MV-4-11 (cell line): Measurements from ENCODE around the gene GKN2.

ENCODE experiments used
- DNase-seq: peaks from one replicate; lab custom pipeline; 2025; lab: John Stamatoyannopoulos, UW

GKN2 gene, protein sequence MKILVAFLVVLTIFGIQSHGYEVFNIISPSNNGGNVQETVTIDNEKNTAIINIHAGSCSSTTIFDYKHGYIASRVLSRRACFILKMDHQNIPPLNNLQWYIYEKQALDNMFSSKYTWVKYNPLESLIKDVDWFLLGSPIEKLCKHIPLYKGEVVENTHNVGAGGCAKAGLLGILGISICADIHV

DNA sequence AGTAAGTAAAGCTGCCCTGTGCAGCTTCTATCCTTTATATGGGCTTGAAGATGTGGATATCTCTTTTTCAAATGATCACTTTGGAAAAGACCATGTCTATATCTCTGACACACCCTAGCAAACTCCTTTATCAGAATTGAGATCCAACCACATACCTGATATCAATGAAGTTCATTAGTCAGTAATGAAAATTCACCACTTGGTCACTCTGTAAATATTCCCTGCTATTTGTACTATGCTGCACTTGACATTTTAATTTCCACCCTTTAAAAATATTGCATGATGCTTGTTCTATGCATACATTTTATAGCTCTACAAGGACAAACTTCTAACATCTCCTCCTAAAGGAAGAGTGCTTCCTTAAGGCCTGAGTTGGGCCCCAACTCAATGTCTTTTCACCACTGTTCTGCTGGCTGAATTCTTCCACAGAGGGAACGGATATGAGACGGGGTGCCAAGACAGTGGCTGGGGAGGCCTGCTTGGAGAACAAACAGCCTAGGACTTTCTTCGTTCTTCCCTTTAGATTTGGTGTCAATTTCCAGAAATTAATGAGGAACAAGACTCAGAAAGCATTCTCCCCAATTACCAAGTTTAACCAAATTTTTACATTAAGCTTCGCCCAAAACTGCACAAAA is at the start of gene GKN2:
TSS of gene GKN2 (minus strand) at position 7 of the 635 bp plus-strand sequence. CDS start 32 bp downstream, outside the sequence.
- no peak for DNase-seq

DNA sequence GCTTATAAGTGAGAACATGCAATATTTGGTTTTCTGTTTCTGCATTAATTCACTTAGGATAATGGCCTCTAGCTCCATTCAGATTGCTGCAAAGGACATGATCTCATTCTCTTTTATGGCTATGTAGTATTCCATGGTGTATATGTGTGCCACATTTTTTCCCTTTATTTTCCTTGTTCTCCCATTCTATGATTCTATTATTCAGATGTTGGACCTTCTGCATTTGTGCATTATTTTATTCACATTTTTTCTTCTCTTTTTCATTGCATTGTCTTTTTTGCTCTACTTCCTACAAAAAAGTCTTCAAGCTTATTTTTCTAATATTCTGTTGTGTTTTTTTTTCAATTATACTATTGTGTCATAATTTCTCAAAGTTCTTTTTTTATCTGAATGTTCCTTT is 49.2 kb upstream of the GKN2 start:
- no peak for DNase-seq

DNA sequence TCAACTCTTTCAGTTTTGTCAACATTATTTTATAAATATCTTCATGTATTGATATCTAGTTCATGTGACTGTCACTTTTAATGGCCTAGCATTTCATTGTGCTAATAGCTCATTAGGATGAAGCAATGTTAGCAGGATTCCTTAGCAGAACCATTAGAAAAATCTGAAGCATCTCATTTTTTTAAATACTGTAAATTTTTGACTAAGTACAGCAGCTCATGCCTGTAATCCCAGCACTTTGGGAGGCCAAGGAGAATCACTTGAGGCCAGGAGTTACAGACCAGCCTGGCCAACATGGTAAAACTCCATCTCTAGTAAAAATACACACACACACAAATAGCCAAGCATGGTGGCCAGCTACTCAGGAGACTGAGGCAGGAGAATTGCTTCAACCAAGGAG is 44.7 kb upstream of the GKN2 start:
- no peak for DNase-seq

DNA sequence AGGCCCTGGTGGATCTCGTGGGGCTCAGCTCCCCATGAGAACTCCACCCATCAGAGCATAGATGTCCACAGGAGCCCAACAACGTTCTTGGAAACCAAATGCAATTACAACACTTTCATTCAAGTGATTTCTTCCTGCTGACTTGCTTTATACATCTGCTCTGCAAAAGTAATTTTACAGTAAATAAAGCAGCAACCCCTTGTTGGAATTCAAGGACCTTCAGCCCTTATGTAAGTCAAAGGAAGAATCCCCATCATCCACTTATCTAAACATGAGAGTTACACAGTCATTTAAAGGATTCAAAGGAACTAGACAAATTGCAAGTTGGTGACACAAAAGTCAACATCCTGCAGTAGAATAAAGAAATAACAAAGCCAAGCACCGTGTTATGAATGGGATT is 43.2 kb upstream of the GKN2 start:
- no peak for DNase-seq

DNA sequence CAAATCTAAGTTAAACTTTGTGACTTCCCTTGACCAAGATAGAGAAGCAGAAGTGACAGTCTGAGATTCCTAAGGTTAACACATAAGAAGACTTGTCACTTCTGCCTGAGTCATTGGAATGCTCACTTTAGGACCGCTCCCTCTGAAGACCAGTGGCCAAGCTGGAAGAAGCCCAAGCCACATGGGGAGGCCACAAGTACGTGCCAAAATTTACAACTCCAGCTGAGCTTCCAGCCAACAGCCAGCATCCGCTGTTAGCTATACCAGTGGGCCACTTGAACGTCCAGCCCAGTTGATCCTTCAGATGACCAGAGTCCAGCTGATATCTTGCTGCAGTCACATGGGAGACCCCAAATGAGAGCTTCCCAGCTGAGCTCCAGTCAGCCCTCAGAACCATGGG is 42.2 kb upstream of the GKN2 start:
- no peak for DNase-seq

DNA sequence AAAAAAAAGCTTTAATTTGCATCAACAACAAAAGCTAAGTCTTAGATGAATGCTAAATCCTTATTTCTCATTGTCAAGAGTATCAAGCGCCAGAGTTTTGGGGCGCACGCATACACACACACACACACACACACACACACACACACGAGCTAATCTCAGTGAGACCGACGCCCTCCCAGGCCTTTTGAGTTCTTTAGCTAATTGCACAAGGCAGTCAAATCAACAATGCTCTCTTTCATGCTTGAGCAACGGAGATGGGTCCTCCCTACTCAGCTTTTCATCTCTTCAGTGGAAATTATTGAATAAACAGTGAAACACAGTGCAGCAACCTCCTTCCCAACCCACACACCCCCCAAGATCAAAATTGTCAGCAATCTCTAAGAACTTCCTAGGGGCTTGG is 41.0 kb upstream of the GKN2 start:
- DNase-seq = no peak

DNA sequence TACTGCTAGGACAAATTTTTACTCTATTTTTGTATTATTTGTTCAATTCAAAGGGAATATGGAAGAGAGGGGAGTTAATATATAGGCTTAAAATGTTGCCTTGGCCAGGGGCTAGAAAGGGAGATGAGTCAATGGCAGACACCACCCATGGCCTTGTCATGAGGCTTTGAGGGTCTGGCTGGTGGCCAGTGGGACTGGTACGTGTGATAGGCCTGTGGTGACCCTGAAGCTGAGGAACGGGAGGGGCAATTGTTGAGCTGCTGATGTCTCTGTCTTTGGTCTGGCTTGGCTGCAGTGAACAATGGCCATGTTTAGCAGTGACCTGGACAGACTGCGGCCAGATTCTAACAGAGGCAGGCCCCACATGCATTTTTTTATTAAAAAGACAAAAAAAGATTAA is 40.2 kb upstream of the GKN2 start:
- DNase-seq = no peak

DNA sequence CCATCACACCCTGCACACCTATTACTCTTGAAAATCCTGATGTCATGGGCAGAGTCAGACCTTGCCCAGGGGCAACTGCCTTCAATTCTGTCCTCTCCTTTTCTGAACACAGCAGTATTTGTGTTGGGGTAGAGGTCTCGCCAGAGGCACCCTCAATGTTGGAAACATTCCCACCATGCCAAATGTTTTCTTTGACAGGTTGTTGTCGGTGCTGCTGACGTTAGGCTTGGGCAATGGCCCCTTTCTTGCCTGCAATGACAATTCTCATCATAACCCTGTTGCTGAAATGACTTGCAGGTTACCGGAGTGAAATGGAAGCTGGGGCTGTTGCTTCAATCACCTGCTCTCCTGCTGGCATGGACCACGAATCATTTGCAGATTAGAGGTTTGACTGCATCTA is 39.6 kb upstream of the GKN2 start:
- no peak for DNase-seq

DNA sequence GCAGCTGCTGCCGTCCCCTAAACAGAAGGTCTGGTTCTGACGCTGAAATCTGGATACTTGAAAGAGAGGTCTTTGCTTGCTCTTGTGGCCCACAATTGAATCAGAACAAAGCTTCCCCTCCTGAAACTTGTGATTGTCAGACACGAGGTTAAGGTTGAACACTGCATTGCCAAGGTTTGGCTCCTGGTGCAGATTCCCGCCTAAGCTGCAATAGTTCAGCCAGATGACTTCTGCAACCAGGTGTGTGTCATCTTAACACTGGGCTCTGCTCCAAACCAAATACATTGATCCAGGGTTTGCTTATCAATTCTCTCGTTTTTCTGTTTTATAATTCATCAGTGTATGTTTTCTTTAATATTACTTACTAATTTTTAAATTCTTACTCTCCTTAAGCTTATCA is 36.3 kb upstream of the GKN2 start:
- DNase-seq = no peak

DNA sequence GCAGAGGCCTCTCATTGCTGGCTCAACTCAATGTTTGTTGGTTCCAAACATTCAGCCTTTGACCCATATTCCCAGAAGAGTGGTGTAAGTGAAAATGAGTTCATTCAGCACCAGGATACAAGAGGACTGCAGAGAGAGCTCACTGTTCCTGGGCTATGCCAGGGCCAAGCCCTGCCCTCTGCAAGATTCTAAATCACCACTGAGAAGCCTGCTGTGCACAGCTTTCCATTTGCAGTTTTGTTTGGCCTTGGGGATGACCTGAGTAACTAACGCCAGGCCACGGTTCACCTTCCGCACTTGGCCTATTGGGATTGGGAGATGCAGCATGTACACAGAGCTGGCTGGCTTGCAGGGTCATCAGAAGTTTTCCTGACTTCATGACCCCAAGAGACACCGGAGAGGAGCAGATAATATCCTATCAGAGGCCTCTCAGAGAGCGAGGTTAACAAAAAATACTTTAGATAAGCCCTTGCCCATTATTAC is 34.4 kb upstream of the GKN2 start:
- DNase-seq = no peak

DNA sequence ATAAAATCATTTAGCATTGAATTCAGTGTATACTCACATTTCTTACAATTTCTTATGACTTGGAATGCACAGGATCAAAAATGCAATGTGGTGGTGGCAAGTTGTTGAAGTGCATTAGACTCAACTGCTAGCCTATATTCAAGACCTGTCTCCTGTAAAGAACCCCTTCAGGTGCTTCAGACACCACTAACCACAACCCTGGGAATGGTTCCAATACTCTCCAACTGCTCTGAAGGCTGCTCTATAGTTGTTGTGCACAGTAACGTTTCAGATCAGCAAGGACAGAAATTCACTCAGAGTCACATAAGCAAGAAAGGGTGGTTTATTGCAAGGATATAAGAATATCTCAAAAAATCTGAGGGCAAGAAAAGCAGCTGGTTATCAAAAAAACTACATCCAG is 28.3 kb upstream of the GKN2 start:
- DNase-seq = no peak

DNA sequence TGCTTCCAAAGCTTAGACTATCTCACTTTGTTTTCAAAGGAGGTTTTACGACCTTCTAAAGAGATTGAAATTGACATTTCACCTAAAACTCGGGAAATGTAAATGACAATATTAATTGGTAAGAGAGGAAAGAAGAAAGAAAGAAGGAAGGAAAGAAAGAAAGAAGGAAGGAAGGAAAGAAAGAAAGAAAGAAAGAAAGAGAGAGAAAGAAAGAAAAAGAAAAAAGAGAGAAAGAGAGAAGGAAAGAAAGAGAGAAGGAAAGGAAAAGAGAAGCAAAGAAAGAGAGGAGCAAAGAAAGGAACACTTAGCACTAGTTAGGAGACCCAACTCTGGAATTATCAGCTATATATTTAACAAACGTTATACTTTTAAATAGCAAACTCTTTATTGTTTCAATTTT is 25.4 kb upstream of the GKN2 start:
- no peak for DNase-seq

DNA sequence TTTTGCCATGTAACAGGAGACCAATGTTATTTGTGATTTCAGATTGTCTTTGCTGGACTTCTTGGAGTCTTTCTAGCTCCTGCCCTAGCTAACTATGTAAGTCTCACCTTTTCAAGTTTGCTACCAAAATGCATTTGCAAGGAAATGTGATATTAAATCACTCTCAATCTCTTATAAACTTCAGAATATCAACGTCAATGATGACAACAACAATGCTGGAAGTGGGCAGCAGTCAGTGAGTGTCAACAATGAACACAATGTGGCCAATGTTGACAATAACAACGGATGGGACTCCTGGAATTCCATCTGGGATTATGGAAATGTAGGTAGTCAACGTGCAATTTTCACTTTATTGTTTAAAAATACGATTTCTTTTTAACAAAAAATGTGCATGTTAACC is 24.8 kb upstream of the GKN2 start:
- no peak for DNase-seq

DNA sequence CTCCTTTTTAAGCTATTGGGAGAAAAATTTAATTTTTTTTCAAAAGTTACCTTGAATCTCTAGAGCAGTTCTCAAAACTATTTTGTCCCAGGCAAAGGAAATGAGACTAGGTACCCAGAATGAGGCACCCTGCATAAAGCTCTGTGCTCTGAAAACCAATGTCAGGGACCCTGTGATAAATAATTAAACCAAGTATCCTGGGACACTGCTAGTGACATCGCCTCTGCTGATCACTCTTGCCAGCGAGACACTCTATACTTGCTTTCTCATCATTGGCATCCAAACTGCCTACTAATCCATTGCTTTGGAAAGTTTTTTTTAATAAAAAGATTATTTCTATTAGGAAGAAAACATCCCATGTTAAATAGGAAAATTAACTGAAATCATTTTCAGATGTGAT is 23.2 kb upstream of the GKN2 start:
- no peak for DNase-seq

DNA sequence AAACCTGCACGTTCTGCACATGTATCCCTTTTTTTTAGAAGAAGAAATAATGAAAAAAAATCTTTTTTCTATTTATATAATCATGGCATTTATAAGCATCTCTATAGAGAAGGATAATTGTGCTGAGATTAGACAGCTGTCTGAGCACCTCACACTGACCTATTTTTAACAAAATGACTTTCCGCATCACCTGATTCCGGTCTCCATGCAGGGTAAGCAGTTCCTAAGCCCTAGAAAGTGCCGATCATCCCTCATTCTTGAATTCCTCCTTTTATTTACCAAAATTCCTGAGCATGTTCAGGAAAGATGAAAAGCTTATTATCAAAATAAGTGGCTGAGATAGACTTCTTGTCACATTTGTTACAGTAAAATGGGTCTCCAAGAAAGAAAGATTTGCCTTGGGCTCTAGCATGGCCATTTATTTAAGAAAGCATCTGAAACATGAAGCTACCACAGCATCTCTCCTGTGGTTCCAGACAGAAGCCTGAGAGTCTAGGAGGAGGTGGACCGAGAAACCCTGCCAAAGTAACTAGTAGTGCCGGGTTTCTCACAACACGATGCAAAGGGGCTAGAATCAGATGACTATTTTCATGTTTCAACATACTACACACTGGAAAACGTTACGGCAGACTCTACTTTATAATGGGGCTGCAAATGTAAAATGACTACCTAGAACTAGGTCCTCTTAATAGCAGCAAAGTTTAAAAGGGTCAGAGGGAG is 22.4 kb upstream of the GKN2 start:
- DNase-seq = no peak

DNA sequence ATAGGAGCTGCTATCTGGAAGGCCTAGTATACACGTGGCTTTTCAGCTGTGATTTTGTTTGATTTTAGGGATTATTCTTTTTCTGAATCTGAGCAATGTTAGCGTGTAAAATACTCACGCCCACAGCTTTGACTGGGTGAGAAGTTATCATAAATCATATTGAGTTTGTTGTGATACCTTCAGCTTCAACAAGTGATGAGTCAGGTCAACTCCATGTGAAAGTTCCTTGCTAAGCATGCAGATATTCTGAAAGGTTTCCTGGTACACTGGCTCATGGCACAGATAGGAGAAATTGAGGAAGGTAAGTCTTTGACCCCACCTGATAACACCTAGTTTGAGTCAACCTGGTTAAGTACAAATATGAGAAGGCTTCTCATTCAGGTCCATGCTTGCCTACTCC is 21.6 kb upstream of the GKN2 start, which contains the start of gene GKN1:
TSS of gene GKN1 (plus strand) at position 386 of the 400 bp plus-strand sequence. CDS start 42 bp downstream, outside the sequence.
- DNase-seq = no peak

DNA sequence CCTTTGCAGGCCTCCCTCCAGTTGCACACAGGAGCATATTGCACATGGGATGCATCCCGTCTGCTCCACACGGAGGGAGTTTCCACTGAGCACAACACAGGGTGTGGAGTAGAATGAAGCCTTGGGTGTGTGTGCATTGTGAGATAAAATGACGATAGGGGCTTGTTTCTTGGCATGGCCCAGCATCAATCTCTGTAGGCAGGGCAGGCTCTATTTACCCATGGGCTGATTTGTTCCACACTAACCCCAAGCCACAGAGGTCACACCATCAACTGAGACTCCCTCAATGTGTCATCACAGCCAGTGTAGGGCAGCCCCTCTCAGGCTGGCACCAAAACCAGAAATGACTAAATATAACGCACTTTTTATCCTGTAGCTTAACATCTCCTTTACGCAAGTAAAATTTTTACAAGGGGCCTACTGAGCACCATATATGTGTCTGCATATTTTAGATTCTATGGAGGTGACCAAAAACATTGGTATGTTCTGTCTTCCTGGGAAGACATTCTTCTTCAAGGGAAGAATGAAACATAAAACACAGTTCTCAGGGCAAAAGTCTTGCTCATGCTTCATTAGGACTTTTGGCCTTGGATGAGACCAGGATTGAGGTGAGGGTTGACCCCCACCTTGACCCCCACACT is 19.0 kb upstream of the GKN2 start:
- peak; percentile 55 for DNase-seq

DNA sequence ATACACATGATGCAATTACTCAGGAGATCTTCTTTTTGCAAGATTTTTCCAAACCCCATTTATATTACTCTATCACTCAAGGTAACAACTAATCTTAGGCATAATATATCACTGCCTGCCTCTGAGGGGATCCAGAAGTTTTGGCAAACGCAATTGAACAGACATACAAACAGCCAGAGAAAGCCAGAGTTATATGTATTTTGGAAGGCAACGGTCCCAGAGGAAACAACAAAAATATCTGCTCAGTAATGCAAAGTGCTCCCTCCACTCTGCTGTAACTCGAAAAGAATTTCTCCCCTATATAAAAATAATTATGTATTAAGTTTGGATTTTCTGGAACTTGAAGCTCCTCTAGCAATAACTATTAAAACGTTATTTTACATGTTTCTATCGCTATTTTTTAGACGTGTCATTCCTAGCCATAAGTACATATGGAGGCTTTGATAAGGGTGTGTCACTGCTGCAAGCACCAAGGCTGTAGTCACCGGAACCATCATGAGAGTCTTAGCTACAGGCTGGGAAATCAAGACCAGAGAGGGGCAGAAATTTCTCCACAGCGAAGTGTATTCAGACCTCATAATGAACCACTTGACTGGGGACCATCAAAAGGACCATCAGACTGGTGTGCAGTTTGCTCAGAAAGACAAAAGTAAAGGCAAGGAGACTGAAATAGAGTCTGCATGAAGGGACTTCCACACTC is 18.0 kb upstream of the GKN2 start:
- DNase-seq = no peak

DNA sequence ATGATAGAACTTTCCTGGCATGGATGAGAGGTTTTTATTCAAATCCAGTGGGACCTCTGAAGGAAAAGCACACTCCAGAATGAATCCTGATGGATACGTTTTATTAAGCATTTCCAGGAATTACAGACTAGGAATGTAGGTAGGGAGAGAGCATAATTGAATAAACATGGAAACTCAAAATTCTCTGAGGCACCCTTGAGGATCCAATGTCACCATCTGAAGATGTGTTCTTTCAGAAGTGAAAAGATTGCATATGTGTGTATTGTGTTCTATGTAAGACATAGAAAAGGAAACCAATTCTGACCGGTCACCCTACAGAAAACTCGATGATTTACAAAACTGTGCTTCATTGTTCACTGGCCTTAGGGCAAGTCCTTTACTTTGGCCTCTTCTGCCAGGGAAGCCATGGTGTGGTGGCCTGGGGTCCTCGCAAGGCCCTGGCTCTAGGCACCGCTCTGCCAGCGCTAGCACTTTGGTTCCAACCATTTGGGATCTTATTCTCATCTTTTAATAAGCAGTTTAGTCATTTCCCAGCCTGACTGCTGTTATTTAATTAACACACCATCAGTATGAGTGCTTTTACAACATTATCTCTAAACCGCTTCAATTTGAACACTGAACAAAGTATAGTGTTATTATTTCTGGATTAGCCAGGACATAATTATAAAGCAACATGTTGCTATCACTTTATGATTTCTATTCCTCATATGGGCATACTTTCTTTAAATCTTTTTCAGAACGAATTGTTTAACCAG is 17.2 kb upstream of the GKN2 start:
- no peak for DNase-seq

DNA sequence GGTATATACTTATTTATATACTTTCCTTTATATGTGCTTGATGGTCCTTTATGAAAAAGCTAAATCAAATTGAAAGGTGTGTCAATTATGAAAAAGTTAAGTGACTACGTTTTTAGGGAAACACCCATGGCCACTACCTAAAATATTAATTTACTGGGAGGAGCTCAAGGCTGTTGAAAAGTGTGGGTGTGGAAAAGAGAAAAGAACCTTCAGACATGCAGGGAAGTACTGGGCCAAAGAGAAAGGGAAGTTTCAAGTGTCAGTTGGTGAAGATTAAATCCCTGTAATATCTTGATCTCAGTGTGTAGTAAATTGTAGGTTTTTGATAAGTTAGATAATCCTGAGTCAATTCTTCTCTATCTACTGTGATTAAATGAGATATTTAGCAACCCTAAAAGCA is 15.5 kb upstream of the GKN2 start:
- DNase-seq = peak; percentile 5

DNA sequence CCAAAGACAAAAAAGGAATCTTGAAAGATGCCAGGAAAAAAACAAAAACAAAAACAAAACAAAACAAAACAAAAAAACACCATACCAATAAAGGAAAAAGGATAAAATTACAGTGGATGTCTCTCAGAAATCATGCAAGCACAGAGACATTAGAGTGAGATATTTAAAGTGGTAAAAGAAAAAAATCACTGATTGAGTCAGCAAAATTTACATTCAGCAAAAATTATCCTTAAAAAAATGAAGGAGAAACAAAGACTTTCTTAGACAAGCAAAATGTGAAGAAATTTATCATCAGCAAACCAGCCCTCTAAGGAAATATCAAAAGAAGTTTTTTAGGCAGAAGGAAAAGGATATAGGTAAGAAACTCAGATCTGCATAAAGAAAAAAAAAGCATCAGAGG is 11.6 kb upstream of the GKN2 start:
- DNase-seq = no peak
